ENCODE data around the gene ACOXL. TPM values are rescaled to one million over a fixed set of nuclear protein-coding genes. Genes with fewer than 3 reads are reported as not detected.

Gene ACOXL
- total and polyA plus RNA-seq, 2 of the 8 experiments (the other 6 are each of a cell fraction or from before 2014, with no cell fraction given) = 11.4 to 20.6 TPM

DNA sequence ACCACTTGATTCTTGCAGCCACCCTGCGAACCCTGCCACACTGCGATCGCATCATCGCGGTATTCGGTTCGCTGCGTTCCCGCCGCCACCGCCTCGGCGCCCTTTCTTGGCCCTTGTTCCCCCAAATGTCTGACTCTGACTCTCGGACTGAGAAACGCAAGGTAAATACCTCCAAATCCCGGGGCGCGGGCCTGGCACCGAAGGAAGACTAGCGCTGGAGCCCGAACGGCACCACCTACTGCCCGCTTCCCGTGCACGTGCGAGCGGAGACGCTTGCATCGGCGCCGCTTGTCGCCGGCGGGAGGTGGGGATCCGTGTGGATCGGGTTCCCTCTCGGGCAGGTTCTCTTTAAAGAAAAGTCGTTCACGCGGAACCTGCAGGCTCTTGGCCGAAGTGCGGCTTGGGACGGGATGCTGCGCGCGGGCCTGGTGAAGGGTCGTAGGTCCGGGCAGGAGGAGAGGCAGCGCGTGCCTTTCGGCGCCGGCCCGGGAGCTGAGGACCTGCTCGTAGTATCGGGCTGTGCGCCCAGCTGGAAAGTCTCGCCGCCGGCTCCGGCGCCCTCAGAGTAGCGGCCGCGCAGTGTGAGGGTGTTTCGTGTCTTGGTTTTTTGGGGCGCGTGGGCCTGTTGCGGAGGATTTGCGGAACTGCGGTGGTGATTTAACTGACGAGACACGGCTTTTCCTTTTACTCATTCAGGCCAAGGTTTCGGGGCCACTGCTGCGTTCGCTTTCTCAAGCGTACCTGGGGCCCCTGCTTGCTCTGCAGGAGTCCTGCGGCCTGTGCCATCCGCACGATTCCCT lies 388.9 kb downstream of the ACOXL start (continued):
- no peak for TF ChIP-seq RFX5 (IDR thresholded peaks at IDR 0.05; ENCODE audit: borderline replicate concordance, low read depth, low read length)
